Measurements from ENCODE around the gene ARHGAP18. TPM values are rescaled to one million over a fixed set of nuclear protein-coding genes. Genes with fewer than 3 reads are reported as not detected.

Gene ARHGAP18
- total and polyA plus RNA-seq, 2 experiments from 2014 or later = 4.3 to 5.0 TPM

GRCh38 chr6:129643176-129643575 is 66.8 kb downstream of the ARHGAP18 start:
- Histone ChIP-seq H2AFZ (no peak overlapping the region), H3K4me1 (ENCODE audit: insufficient read depth) (peaks cover 33% of the 10 kb centered on the region), H3K79me2 (replicated peaks; ENCODE audit: insufficient read depth) (no peaks in the 10 kb centered on the region), H3F3A (replicated peaks; ENCODE audit: low read depth) (no peaks in the 10 kb centered on the region), H4K20me1 (replicated peaks; ENCODE audit: insufficient read depth) (no peaks in the 10 kb centered on the region), H3K9me2 (ENCODE audit: insufficient read depth) (no peaks in the 10 kb centered on the region; the same call in 1 of the 2 replicates), H3K36me3 (ENCODE audit: insufficient read depth) (no peaks in the 10 kb centered on the region), H3K4me2 (no peak overlapping the region), H3K27me3 (ENCODE audit: insufficient read depth) (no peaks in the 10 kb centered on the region), H3K27ac (ENCODE audit: low read depth) (no peak overlapping the region), H3K4me3 (no peak overlapping the region)
- ATAC-seq (no peak), DNase-seq (ENCODE audit: low spot score) (no peak)
- Mint-ChIP-seq H3K36me3 (ENCODE audit: low read depth) (no peaks in the 10 kb centered on the region), H3K27me3 (ENCODE audit: insufficient read depth, low read depth, poor library complexity) (no peaks in the 10 kb centered on the region), H3K27ac (no peak overlapping the region), H3K9me3 (no peaks in the 10 kb centered on the region), H3K4me3 (no peak overlapping the region), H3K4me1 (peaks cover 26% of the 10 kb centered on the region; the same call in 2 of the 3 replicates)
- TF ChIP-seq CREB1 (CRISPR knock-in tag; IDR thresholded peaks at IDR 0.05; ENCODE audit: low read depth) (no peak), ZNF114 (CRISPR knock-in tag; IDR thresholded peaks at IDR 0.05) (no peak), EZH2 (IDR thresholded peaks at IDR 0.05; ENCODE audit: low read depth, unreplicated experiment) (no peak), JUNB (IDR thresholded peaks at IDR 0.05; ENCODE audit: unreplicated experiment) (no peak), NANOG (IDR thresholded peaks at IDR 0.05; ENCODE audit: borderline replicate concordance) (no peak), CTCF (conservative IDR thresholded peaks at IDR 0.05; ENCODE audit: low read depth in 2 of 2) (no peak), ZNF331 (CRISPR knock-in tag; IDR thresholded peaks at IDR 0.05; ENCODE audit: low read depth) (no peak), POLR2AphosphoS5 (IDR thresholded peaks at IDR 0.05; ENCODE audit: low read depth) (no peak), REST (IDR thresholded peaks at IDR 0.05; ENCODE audit: unreplicated experiment) (no peak), EZH2phosphoT487 (IDR thresholded peaks at IDR 0.05; ENCODE audit: unreplicated experiment) (no peak)

- Histone ChIP-seq H3K4me1 (ENCODE audit: insufficient read depth) (peaks cover 40% of the 10 kb centered on the region), H3K27ac (ENCODE audit: low read depth) (no peak overlapping the region), H3K36me3 (ENCODE audit: insufficient read depth) (no peaks in the 10 kb centered on the region), H3K9me2 (ENCODE audit: insufficient read depth) (no peaks in the 10 kb centered on the region; the same call in 1 of the 2 replicates), H3K4me3 (no peak overlapping the region), H3K27me3 (ENCODE audit: insufficient read depth) (no peaks in the 10 kb centered on the region), H3F3A (replicated peaks; ENCODE audit: low read depth) (no peaks in the 10 kb centered on the region), H3K79me2 (replicated peaks; ENCODE audit: insufficient read depth) (no peaks in the 10 kb centered on the region), H4K20me1 (replicated peaks; ENCODE audit: insufficient read depth) (no peaks in the 10 kb centered on the region), H2AFZ (no peak overlapping the region), H3K4me2 (no peak overlapping the region)
- H3K9me3 Mint-ChIP-seq = no peaks in the 10 kb centered on the region
- peaks cover 31% of the 10 kb centered on the region; the same call in 2 of the 3 replicates for H3K4me1 Mint-ChIP-seq
- H3K27ac Mint-ChIP-seq = no peak overlapping the region
- H3K27me3 Mint-ChIP-seq (ENCODE audit: insufficient read depth, low read depth, poor library complexity) = no peaks in the 10 kb centered on the region
- ATAC-seq = no peak
- no peaks in the 10 kb centered on the region for H3K36me3 Mint-ChIP-seq (ENCODE audit: low read depth)
- H3K4me3 Mint-ChIP-seq = no peak overlapping the region
- no peak for DNase-seq (ENCODE audit: low spot score)
- no peak for TF ChIP-seq CREB1 (CRISPR knock-in tag; IDR thresholded peaks at IDR 0.05; ENCODE audit: low read depth)
- TF ChIP-seq ZNF462 (CRISPR knock-in tag; IDR thresholded peaks at IDR 0.05) = no peak
- no peak for TF ChIP-seq NANOG (IDR thresholded peaks at IDR 0.05; ENCODE audit: borderline replicate concordance)
These were observed 67.7 kb downstream of the ARHGAP18 start for GRCh38 chr6:129642322-129642721.
